NOMO-1 treated with dmso at 0.1 percent for 144 hours (cell line): Measurements from ENCODE around the gene KLHL29.

Source experiments
- DNase-seq: peaks from one replicate; lab custom pipeline; 2025; ENCODE audit not compliant: unreplicated experiment; lab: John Stamatoyannopoulos, UW

Gene KLHL29

GRCh38 chr2:23544589-23545295, 159.8 kb downstream of the KLHL29 start:
- no peak for DNase-seq

GRCh38 chr2:23545396-23545795, 160.4 kb downstream of the KLHL29 start:
- DNase-seq: no peak

DNA sequence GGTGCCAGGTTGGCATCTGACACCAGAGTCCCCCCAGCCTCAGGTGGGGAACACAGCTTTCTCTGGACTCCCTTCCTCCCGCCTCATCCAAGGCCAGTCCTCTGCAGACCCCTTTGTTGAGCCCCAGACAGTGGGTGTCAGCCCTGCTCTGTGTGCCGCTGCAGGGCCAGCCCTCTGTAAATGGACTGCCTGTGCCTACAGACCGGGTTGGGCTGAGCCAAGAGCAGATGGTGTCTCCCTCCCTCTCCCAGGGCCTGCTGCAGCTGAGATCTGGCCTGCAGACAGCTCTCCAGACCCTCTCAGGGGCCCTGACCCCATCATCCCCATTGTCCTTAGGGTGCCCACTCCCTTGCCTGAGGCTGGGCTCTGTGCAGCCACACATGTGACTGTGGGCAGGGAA, 160.8 kb downstream of the KLHL29 start:
- no peak for DNase-seq

DNA sequence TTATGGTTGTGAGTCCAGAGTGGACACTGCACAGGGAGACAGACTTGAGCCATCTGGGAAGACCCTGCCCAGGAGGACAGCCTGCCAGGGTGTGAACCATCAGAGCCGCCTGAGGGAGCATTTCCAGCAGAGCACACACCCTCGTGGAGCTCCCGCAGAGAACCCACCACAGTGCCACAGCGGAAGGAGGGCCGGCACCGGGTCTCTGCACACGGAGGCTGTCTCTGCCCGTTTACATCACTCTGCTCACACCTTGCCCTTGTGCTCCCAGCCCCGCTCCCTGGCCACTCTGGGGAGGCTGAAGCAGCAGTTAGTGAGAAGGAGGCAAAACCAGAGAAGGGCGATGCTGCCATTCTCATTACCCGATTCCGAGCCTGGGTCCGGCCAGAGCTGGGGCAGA, 161.9 kb downstream of the KLHL29 start:
- DNase-seq: no peak

- no peak for DNase-seq
Observed at GRCh38 chr2:23547725-23548124, 162.7 kb downstream of the KLHL29 start.

GRCh38 chr2:23548143-23548769, 163.3 kb downstream of the KLHL29 start:
- no peak for DNase-seq

- DNase-seq: no peak
Observed at GRCh38 chr2:23549051-23549450, 164.1 kb downstream of the KLHL29 start.

GRCh38 chr2:23549821-23550530, 165.0 kb downstream of the KLHL29 start:
- no peak for DNase-seq

- DNase-seq: no peak
Observed at GRCh38 chr2:23550553-23550952, 165.6 kb downstream of the KLHL29 start.

GRCh38 chr2:23551875-23552274, 166.9 kb downstream of the KLHL29 start:
- DNase-seq: no peak

GRCh38 chr2:23553561-23553960, 168.6 kb downstream of the KLHL29 start:
- DNase-seq: no peak

GRCh38 chr2:23554054-23554697, 169.2 kb downstream of the KLHL29 start:
- DNase-seq: no peak

- DNase-seq: no peak
Observed at GRCh38 chr2:23555944-23556343, 171.0 kb downstream of the KLHL29 start.

DNA sequence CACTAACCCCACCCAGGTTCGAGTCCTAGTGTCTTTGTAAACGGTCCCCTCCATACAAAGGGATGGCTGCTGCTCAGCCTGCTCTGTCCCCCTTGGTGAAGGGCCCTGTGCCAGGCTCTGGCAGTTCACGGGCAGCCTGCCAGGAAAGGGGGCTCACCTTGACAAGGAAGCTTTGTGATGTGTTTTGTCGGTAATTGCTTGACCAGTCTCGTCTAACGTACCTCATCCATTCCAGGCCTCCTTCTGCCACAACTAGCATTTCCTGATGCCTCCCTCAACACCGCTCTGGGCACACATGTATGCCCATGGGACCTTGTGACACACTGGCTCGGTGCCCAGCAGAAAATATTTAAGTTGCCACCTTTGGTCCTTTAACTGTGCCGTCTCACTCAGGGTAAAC, 171.9 kb downstream of the KLHL29 start:
- DNase-seq: no peak

DNA sequence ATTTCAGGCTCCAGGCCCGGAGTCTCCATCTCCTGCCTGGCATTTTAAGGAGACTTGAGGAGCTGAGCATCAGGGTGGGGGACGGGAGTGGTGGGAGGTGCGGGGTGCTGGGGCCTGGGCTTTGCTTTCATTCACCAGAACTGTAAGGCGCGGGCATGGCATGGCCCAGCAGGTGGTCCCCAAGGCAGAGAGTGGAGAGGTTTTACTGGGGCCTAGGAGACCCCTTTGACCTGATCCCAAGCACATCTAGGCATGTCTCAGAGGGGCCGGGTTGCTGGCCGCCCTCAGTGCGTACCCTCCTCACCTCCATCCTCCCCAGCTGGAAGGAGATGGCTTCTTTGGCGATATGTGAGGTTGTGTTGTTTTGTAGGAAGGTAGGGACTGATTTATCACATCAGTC, 172.5 kb downstream of the KLHL29 start:
- no peak for DNase-seq

DNA sequence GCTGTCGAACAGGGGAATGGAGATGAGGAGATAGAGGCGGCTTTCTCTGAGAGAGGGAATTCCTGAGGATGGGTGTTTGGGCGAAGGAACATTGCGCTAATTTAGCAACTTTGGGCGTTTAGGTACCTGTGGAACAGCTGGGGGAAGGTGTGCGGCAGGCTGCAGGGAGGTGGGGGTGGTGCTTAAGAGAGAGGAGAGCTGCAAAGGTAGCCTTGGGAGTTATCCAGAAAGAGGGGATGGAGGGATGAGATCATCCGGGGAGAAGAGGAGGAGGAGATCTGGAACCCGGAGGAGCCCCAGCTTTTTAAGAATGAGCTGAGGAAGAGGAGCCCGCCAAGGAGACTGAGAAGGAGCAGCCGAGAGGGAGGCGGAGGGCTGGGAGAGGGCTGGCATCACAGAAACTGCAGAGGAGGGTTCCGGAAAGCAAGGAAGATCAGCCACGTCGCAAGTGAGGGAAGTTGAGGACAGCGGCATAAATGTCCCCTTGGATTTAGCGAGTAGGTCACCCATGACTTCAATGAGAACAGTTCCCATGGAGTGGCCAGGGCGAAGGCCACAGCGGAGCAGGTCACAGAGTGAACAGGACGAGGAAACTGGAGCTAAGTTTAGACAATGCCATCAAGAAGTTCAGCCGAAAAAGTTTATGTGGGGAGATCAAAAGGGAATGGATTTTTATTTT, 174.7 kb downstream of the KLHL29 start:
- DNase-seq: no peak

- DNase-seq: no peak
Observed at GRCh38 chr2:23561088-23561487, 176.1 kb downstream of the KLHL29 start.

DNA sequence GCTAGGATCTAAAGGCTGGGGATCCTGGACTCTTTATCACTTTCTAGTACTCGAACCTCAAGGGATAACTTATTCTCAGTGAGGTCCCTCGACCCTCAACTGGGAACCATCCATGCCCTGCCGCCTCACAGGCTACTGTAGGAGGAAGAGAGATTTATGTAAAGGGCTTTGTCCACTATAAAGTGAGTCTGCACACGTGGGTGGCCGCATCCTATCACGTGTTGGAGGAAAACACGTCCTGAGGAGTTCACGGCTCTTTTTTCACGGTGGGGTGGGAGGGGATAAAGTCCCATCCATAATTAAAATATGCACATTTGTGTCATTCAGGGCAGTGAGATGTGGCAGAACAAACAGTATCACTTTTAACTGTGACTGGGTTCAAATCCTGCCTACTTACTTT, 176.6 kb downstream of the KLHL29 start:
- no peak for DNase-seq

GRCh38 chr2:23562143-23562542, 177.2 kb downstream of the KLHL29 start:
- DNase-seq: no peak

- no peak for DNase-seq
Observed at GRCh38 chr2:23563151-23563550, 178.2 kb downstream of the KLHL29 start.
